OCI-LY1 (cell line): ENCODE measurements around the gene H1-8.

Source experiments
- H2AFZ ChIP-seq: fragments of 200-600 bp; sonication (generic), shearing (Covaris generic); 2 replicates; pipeline ENCODE4 v1.6.0; 2014; ENCODE audit warnings: antibody characterized with exemption, mild to moderate bottlenecking, low read length
- H3F3A ChIP-seq: fragments of 200-600 bp; sonication (generic), shearing (Covaris generic); 2 replicates; pipeline ENCODE4 v1.6.0; 2014; ENCODE audit warnings: mild to moderate bottlenecking, antibody characterized with exemption, low read length, moderate library complexity; ENCODE audit not compliant: insufficient read depth
- H3K27ac ChIP-seq: fragments of 200-600 bp; sonication (generic); 2 replicates; pipeline ENCODE4 v1.5.1; 2014; ENCODE audit warnings: low read length, mixed run types, mild to moderate bottlenecking, low read depth; ENCODE audit not compliant: poor library complexity, severe bottlenecking
- H3K27me3 ChIP-seq: fragments of 200-600 bp; sonication (generic); 2 replicates; pipeline ENCODE4 v1.6.0; 2014; ENCODE audit warnings: antibody characterized with exemption, mild to moderate bottlenecking, low read length, moderate library complexity; ENCODE audit not compliant: insufficient read depth
- H3K36me3 ChIP-seq: fragments of 200-600 bp; sonication (generic); 2 replicates; pipeline ENCODE4 v1.6.1; 2014; ENCODE audit warnings: mild to moderate bottlenecking, antibody characterized with exemption, low read length, moderate library complexity, mixed read lengths; ENCODE audit not compliant: insufficient read depth
- H3K4me1 ChIP-seq: fragments of 200-600 bp; sonication (generic); 2 replicates; pipeline ENCODE4 v1.5.1; 2014; ENCODE audit warnings: mild to moderate bottlenecking, low read length, moderate library complexity; ENCODE audit not compliant: insufficient read depth, severe bottlenecking
- H3K4me2 ChIP-seq: fragments of 200-600 bp; sonication (generic), shearing (Covaris generic); 2 replicates; pipeline ENCODE4 v1.6.1; 2014; ENCODE audit warnings: low read length
- H3K4me3 ChIP-seq: fragments of 200-600 bp; sonication (generic); 2 replicates; pipeline ENCODE4 v1.5.1; 2014; ENCODE audit warnings: low read length, low read depth, mild to moderate bottlenecking, mixed read lengths; ENCODE audit not compliant: poor library complexity, severe bottlenecking
- H3K79me2 ChIP-seq: fragments of 200-600 bp; shearing (Covaris generic); 2 replicates; pipeline ENCODE4 v1.6.1; 2016; ENCODE audit warnings: mixed run types, low read length, mixed read lengths; ENCODE audit not compliant: insufficient read depth
- H3K9ac ChIP-seq: fragments of 200-600 bp; sonication (generic), shearing (Covaris generic); 2 replicates; pipeline ENCODE4 v1.6.1; 2014; ENCODE audit warnings: mild to moderate bottlenecking, low read length, mixed read lengths
- H3K9me2 ChIP-seq: fragments of 200-600 bp; sonication (generic), shearing (Covaris generic); 2 replicates; pipeline ENCODE4 v1.6.1; 2014; ENCODE audit warnings: low read depth, mild to moderate bottlenecking, low read length, mixed read lengths
- H3K9me3 ChIP-seq: fragments of 200-600 bp; shearing (Covaris generic); 2 replicates; pipeline ENCODE4 v1.6.1; 2014; ENCODE audit warnings: low read length, mixed read lengths
- H4K20me1 ChIP-seq: fragments of 200-600 bp; sonication (generic), shearing (Covaris generic); 2 replicates; pipeline ENCODE4 v1.6.0; 2016; ENCODE audit warnings: mild to moderate bottlenecking, low read length; ENCODE audit not compliant: insufficient read depth
- EZH2 ChIP-seq: fragments of 200-600 bp; sonication (generic), shearing (Covaris generic); IDR thresholded peaks from 2 replicates; pipeline ENCODE4 v1.8.0; 2017; ENCODE audit warnings: borderline replicate concordance, mixed run types, mild to moderate bottlenecking, antibody characterized with exemption, low read length, moderate library complexity, mixed read lengths
- TF ChIP-seq, protein P1 (sequence below): fragments of 200-600 bp; sonication (generic), shearing (Covaris generic); IDR thresholded peaks from 2 replicates; pipeline ENCODE4 v1.5.1; 2017; ENCODE audit warnings: mild to moderate bottlenecking, antibody characterized with exemption, low read length, moderate library complexity, mixed read lengths

The H1-8 gene

GRCh38 chr3:129554356-129555152 is 11.6 kb downstream of the H1-8 start:
- no peak overlapping the region for H3K9ac ChIP-seq
- H3K27ac ChIP-seq = no peak overlapping the region
- no peaks in the 10 kb centered on the region for H3K9me3 ChIP-seq
- no peak overlapping the region for H3K4me3 ChIP-seq
- H2AFZ ChIP-seq = no peak overlapping the region
- H3K27me3 ChIP-seq = peaks cover 28% of the 10 kb centered on the region
- no peaks in the 10 kb centered on the region for H3K9me2 ChIP-seq
- H4K20me1 ChIP-seq = no peaks in the 10 kb centered on the region
- H3K79me2 ChIP-seq = no peaks in the 10 kb centered on the region
- H3F3A ChIP-seq = no peaks in the 10 kb centered on the region
- H3K4me2 ChIP-seq = no peak overlapping the region
- H3K36me3 ChIP-seq = no peaks in the 10 kb centered on the region
- H3K4me1 ChIP-seq = peaks cover 13% of the 10 kb centered on the region
- TF ChIP-seq EZH2 = no peak
- TF ChIP-seq, protein P1, sequence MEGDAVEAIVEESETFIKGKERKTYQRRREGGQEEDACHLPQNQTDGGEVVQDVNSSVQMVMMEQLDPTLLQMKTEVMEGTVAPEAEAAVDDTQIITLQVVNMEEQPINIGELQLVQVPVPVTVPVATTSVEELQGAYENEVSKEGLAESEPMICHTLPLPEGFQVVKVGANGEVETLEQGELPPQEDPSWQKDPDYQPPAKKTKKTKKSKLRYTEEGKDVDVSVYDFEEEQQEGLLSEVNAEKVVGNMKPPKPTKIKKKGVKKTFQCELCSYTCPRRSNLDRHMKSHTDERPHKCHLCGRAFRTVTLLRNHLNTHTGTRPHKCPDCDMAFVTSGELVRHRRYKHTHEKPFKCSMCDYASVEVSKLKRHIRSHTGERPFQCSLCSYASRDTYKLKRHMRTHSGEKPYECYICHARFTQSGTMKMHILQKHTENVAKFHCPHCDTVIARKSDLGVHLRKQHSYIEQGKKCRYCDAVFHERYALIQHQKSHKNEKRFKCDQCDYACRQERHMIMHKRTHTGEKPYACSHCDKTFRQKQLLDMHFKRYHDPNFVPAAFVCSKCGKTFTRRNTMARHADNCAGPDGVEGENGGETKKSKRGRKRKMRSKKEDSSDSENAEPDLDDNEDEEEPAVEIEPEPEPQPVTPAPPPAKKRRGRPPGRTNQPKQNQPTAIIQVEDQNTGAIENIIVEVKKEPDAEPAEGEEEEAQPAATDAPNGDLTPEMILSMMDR = no peak

DNA sequence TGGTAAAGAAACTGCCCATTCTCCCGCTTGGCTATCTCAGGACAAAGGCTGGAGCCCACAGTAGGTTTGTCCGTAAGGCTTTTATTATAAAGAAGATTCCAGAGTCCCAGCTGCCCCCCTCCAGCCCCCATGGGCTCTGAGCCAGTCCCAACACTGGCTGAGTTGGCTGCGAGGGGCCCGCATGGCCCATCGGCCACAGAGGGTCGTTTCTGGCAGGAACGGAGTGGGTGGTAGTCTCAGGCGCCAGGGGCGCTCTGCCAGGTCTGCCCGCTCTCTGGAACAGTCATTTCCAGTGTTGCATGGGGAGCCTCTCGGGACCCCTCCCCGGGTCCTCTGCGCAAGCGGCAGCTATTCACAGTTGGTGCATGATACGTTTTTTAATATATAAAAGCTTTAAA is 12.2 kb downstream of the H1-8 start:
- Histone ChIP-seq H3K27me3 (peaks cover 28% of the 10 kb centered on the region), H2AFZ (no peak overlapping the region), H3K79me2 (no peaks in the 10 kb centered on the region), H3F3A (no peaks in the 10 kb centered on the region), H4K20me1 (no peaks in the 10 kb centered on the region), H3K4me1 (peaks cover 16% of the 10 kb centered on the region), H3K4me3 (no peak overlapping the region), H3K4me2 (no peak overlapping the region), H3K36me3 (no peaks in the 10 kb centered on the region), H3K9me3 (no peaks in the 10 kb centered on the region), H3K9ac (no peak overlapping the region), H3K27ac (no peak overlapping the region), H3K9me2 (no peaks in the 10 kb centered on the region)
- TF ChIP-seq, protein P1 = no peak
- no peak for TF ChIP-seq EZH2

DNA sequence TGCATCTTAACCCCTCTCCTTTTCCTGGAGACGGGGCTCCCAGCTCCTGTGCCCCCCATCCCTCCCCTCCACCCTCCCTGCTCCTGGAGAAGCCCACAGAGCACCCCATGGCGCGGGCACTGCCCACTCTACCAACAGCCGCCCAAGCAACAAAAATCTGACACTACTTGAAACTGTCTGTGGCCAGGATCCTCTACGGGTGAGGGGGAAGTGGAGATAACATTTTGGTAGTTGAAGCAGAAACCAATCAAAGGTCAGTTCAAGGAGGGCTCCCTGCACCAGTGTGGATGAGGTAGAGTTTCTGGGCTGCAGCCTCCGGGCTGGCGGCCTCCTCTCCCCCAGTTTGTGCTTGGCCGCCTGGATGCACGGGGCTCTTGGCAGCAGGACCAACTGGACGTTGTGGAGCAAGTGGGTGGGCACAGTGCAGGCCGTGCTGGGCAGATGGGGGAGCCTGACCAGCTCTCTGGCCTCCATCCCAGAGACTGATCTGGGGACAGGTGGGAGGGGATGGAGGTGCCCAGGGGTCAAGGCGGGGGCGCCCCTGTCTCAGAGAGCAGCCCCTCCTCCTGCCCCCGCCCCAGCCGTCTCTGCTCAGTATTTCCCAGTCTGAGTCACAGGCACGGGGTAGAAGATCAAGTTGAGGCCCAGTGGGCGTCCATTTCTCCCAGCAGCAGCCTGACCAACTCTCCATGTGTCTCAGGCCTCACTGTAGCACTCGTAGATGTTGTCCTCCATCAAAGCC is 12.8 kb downstream of the H1-8 start:
- Histone ChIP-seq H3F3A (no peaks in the 10 kb centered on the region), H3K27ac (no peak overlapping the region), H3K9me2 (no peaks in the 10 kb centered on the region), H3K4me2 (no peak overlapping the region), H3K79me2 (no peaks in the 10 kb centered on the region), H3K9me3 (no peaks in the 10 kb centered on the region), H3K36me3 (no peaks in the 10 kb centered on the region), H3K4me3 (no peak overlapping the region), H4K20me1 (no peaks in the 10 kb centered on the region), H3K9ac (no peak overlapping the region), H2AFZ (no peak overlapping the region), H3K27me3 (peaks cover 28% of the 10 kb centered on the region), H3K4me1 (peaks cover 16% of the 10 kb centered on the region)
- TF ChIP-seq EZH2 = no peak
- TF ChIP-seq, protein P1 = no peak
